ENCODE measurements around the gene NOL4L.
"Not testable (repeated sequence)": the region's sequence is repeated elsewhere in the genome, so short reads cannot be mapped to it uniquely, and the experiment has no call there.

Gene NOL4L

DNA sequence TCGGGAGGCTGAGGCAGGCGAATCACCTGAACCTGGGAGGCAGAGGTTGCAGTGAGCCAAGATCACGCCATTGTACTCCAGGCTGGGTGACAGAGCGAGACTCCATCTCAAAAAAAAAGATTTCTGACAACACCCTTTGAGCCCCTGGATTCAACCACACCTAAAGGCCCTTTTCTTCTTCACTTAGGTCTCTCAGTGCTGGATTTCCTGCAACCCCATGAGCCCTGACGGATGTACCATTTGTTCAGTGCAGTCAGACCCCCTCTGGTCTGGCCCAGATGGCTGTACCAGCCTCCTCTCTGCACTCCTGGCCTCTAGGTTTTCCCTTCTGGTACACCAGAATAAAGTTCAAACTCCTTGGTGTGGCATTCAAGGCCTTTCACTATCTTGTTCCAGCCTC is 9.1 kb upstream of the NOL4L start:
- DNase-seq = no peak

- DNase-seq = not testable (repeated sequence)
These were observed 7.5 kb upstream of the NOL4L start for GRCh38 chr20:32592616-32593015.

DNA sequence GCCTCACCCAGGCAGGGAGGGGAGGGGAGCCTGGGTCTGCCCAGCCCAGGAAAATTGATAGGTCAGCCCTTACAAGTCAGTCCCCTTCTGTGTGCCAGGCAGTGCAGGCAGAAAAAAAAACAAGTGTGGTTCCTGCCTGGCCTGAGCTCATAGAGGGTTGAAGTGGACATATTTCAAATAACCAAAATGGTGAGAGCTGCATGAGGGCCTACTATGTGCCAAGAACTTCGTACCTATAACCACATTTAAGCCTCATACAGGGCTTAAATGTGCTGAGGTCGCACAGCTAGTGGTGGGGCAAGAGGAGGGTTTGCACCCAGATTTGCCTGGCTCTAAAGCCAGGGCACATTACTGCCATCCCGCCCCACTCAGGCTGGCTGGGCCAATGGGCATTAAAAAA is 6.9 kb upstream of the NOL4L start:
- DNase-seq = no peak

DNA sequence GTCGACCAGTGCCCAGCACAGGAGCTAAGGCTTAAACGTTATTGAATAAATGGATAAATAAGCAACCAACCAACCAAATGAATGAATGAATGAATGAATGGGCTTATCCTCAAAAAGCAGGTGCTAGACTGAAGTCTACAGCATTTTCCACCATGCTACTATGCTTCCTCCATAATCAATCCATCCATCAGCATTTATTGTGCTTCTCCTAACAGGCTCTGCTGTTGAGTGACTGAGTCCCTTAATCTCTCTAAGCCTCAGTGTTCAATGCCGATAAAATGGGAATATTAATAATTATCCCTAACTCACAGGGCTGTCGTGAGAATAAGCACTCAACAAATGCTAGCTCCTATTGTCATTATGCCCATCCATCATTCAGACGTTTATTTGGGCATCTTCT is 4.6 kb upstream of the NOL4L start:
- DNase-seq = no peak

GRCh38 chr20:32589256-32589655 is 4.1 kb upstream of the NOL4L start:
- DNase-seq = no peak

DNA sequence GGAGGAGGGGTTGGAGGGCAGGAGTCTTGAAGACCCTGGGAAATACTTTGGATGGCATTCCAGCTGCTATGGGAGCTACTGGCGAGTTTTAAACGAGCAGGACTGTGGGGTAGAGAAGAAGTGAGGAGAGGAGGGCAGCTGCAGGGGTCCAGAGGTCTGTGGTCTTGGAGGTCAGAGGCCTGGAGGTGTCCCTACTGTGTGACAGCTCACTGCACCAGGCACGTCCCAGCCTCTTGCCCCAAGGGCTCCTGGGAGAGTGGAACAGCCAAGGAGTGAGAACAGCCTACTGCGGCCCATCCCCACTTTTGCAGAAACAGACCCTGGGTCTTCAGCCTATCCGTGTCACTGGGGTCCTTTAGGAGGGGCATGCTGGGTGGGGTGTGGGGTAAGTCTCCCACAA is 2.9 kb upstream of the NOL4L start:
- DNase-seq = no peak

DNA sequence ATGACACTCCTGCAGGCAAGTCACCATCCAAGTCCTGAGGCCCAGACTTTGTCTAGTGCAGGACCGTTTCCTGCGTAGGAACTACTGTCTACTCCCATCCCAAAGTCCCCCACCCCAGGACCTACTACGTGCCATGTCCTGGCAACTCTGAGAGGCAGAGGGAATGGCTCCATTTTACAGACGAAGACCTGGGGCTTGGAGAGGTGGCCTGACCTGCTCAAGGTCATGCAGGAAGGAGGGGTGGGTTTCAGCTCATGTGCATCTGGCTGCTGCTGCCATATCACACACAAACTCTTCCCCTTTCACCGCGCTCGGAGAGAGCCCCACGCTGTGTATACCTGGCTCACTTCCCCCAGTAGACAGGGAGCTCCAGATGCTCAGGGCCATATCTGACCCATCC is 1.2 kb upstream of the NOL4L start:
- DNase-seq = no peak

- DNase-seq = no peak
These were observed 524 bp upstream of the NOL4L start for GRCh38 chr20:32585586-32586127.

DNA sequence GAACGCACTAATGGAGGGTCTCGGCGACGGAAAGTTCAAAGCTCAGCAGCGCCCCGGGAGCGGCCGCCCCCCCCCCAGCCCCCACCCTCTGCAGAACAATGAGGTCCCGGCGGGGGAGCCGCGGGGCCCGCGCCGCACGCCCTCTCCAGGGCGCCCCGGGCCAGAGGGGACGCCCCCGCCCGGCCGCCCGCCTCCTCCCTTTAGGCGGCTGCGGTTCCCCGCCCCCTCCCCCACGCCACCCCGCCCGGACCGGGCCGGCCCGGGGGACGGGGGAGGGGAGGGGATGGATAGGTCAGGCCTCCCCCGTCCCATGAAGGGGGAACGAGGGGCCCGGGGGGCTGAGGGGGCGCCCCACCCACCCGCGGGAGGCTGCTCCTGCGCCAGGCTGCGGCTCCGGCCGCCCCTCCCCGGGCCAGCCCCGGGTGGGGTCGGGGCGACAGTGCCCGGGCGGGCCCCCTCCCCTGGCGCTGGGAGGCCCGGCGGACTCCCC is 1.5 kb downstream of the NOL4L start:
- no peak for DNase-seq

DNA sequence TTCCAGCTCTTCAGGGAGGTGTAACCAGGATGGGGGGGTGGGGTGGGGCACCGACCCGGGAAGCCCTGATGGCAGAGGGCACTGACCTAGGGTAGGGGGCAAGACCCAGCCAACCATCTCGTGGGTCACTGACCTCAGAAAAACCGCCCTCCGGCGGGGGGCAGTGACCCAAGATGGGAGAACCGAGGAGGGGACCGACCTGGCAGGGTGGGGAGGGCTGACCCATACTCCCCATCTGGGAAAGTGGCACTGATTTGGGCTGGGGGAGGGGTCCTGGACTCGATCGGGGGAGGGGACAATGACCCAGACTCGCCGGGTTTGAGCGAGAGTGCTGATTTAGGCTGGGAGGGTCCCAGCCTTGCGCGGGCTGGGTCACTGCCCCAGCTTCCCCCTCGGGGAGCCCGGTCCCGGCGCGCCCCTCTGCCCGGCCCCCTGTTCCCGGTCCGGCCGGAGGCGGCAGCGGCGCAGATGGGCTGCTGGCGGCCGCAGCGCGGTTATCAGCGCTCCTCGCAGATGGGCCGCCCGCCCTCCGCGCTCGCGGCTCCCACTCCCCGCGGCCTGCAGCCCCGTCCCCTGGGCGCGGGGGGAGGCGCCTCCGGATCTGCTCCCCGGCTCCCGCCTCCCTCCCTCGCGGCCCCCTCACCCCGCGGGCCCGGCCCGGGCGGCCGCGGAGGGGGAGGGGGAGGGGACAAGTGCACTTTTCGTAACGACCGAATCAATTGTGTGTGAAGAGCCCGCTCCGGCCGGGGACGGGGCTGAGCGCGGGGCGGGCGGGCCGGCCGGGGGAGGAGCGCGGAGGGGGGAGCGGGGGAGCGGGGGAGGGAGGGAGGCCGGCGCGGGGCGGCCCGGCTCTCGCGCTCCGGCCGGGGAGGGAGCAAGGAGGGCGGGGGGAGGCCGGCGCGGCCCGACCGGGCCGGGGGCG is 2.2 kb downstream of the NOL4L start:
- peak; percentile 17 for DNase-seq

DNA sequence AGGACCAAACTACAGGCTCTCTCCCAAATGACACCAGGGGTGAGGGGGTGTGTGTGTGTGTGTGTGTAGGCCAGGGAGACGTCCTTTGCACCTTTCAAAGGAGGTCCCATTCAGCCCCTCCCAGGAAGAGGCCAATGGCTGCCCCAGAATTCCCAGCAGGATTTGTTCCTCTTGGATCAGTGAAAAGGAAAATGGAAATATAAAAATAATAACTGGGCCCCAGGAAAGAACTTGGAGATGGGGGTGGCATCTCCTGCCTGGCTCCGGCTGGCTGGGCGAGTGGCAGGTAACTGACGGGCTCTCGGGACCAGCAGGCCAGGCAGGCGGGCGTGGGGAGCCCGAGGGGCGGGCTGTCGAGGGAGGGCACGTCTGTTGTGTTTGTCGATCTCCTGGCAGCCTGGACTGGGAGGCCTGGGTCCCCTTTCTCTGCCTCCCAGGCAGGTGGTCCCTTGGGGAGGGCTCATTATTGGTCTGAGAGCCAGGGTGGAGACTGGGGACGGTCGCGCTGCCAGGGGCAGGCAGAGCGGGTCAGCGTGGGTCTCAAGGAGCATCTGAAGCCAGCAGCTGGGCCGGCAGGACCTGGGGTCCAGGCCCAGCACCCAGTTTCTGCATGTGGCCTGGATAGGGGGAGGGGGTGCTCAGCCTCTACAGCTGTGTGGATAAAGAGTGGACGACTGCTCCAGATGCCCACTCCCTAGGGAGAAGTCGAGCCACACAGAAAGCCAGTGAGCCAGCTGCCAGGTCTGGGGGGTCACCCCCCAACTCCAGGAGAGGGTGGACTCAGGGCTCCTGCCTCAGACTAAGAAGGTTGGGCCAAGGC is 3.1 kb downstream of the NOL4L start:
- DNase-seq = no peak

- peak; percentile 20 for DNase-seq
These were observed 3.9 kb downstream of the NOL4L start for GRCh38 chr20:32580970-32581838.

GRCh38 chr20:32580219-32580969 is 4.7 kb downstream of the NOL4L start:
- no peak for DNase-seq

GRCh38 chr20:32578840-32579390 is 6.2 kb downstream of the NOL4L start:
- DNase-seq = no peak

DNA sequence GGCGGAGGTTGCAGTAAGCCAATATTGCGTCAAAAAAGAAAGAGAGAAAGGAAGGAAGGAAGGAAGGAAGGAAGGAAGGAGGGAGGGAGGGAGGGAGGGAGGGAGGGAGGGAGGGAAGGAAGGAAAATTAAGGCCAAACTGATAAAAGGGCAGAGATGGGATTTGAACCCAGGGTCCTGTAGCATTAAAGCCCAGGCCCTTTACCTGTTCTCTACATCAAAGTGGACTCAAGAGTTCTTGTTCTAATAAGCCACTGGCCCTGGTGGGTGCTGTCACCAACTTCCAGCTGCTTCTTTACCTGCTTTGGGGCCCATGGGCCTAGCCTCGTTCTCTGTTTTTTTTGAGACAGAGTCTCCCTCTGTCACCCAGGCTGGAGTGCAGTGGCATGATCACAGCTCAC is 7.1 kb downstream of the NOL4L start:
- not testable (repeated sequence) for DNase-seq

DNA sequence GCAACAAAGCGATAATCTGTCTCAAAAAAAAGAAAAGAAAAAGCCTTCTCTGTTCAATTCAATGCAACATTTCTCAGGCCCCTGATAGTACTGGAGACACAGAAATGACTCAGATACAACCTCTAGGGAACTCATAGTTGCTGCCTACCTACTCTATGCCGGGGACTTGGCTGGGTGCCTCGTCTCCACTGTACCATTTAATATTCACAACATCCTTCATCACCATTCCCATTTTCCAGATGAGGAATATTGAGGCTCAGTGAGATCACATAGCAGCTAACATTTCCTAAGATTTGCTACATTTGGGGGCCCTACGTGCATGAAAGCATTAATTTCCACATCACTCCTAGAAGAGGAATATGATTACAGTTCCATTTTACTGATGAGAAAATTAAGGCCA is 7.5 kb downstream of the NOL4L start:
- DNase-seq = no peak

- DNase-seq = no peak
These were observed 8.1 kb downstream of the NOL4L start for GRCh38 chr20:32577023-32577422.

GRCh38 chr20:32576560-32576959 is 8.6 kb downstream of the NOL4L start:
- no peak for DNase-seq

- DNase-seq = no peak
These were observed 9.3 kb downstream of the NOL4L start for GRCh38 chr20:32575805-32576204.

GRCh38 chr20:32575227-32575581 is 9.9 kb downstream of the NOL4L start:
- no peak for DNase-seq
